NCI-H1694 treated with DMSO at 0.1 percent for 48 hours (cell line): ENCODE results near the gene FOXO4.

ENCODE experiments used
- DNase-seq: peaks from one replicate; lab custom pipeline; 2025; lab: John Stamatoyannopoulos, UW

Gene FOXO4

DNA sequence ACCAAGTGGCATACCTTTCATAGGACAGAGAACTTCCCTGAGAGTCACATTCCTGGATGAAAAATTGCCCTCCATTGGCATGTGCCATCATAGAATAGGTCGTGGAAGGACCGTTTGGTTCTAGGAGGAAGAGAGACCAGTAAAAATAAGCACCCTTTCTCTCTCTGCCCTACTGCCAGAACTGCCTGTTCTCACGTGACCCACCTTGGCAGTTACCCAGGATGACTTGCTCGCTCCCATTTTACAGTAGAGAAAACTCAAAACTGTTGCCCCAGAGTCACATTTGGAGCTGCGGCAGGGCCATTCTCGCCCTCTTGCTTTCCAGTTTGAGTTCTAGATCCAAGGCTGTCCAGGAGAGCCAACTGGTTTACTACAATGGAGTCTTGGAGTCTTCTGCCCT, 47.9 kb downstream of the FOXO4 start:
- no peak for DNase-seq

DNA sequence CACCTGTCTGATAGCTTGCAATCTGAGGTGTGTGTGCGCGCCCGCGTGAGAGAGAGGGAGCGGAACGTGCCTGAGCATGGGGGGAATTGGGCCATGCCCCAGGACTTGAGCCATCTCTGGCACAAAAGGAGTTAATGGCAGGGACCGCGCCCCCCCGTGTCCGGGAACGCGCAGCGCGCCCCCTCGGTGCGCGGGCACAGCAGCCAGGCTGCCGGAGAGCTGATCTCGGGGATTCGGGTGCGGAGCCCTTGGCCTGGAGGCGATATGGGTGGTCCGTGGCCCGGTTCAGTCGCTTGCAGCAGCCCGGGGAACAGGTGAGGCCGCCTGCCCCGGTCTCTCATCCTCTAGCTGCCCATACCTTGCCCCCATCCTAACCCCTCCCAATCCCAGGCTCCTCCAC, 49.0 kb downstream of the FOXO4 start, which contains the start of gene NLGN3:
TSS of gene NLGN3 (plus strand) at position 191 of the 400 bp plus-strand sequence. CDS start 2,909 bp downstream, outside the sequence.
- DNase-seq, result no peak

DNA sequence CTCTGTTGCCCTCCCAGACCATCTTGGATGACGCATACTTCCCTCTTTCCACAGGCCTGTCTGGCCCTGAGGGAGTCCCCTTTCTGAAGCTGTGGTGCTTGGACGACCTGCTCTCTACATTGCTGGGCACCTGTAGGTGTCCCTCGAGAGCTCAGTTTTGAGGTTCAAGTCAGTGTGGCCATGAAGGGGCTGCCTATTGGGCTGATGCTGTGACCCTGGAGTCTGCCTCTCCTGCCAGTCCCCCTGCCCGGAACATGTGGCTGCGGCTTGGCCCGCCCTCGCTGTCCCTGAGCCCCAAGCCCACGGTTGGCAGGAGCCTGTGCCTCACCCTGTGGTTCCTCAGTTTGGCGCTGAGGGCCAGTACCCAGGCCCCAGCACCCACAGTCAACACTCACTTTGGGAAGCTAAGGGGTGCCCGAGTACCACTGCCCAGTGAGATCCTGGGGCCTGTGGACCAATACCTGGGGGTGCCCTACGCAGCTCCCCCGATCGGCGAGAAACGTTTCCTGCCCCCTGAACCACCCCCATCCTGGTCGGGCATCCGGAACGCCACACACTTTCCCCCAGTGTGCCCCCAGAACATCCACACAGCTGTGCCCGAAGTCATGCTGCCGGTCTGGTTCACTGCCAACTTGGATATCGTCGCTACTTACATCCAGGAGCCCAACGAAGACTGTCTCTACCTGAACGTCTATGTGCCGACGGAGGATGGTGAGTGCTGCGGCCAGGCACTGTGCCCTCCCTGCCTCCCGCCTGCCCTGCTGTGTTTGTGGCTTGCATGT, 52.0 kb downstream of the FOXO4 start:
- no peak for DNase-seq

DNA sequence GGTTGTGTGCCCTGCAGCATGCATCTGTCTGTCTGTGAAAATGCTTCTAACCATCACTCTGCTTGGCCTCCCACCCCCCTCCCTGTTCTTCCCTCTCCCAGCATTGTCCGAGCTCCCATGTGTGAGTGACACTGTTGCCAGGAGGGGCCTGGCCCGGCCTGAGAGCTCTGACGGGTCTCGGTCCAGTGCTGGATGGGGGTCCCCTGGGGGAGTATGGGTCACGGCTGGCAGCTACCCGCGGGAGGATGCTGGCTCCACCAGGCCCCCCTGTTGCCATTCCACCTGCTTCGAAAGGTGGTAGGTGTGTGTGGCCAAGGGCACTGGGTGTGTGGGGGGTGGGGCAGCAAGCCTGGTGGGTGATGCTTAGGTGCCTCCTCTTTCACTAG, 52.6 kb downstream of the FOXO4 start:
- DNase-seq, result no peak

DNA sequence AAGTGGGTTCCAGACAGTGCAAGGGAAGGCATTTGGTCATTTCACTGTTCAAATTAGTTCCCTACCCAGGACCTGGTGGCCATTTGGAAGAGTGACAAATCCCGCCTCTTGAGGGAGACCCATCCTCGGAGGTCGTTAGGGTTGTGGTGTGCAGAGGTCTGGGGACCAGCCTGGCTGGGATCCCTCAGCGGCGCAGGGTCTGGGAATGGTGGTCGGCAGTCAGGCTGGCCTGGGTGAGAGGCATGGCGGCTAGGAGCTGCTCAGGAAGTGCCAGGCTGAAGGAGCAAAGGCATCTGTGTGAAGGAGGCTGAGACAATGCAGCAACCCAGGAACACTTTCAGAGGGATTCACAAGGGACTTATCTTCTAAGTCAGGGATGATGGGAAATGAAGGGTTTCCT, 55.7 kb downstream of the FOXO4 start:
- DNase-seq, result no peak
